Ascending aorta (tissue), 2 donors: ENCODE measurements around the gene RFTN1. TPM values are rescaled to one million over a fixed set of nuclear protein-coding genes. Genes with fewer than 3 reads are reported as not detected.

Experiments used
- DNase-seq, 2 donors: peaks; one replicate each; pipeline ENCODE4 v3.0.0-alpha.2; 2019; ENCODE audit warnings: low spot score in 2 of 2
- H3K27ac ChIP-seq, 2 donors: fragments of 200-600 bp; sonication (generic); one replicate each; pipeline ENCODE4 v1.5.1; 2016 to 2017; ENCODE audit warnings: mild to moderate bottlenecking in 1 of 2
- H3K27me3 ChIP-seq: fragments of 200-600 bp; sonication (generic); one replicate; pipeline ENCODE4 v1.5.1; 2017
- H3K36me3 ChIP-seq, 2 donors: fragments of 200-600 bp; sonication (generic); one replicate each; pipeline ENCODE4 v1.5.1; 2016
- H3K4me1 ChIP-seq, 2 donors: fragments of 200-600 bp; sonication (generic); one replicate each; pipeline ENCODE4 v1.5.1; 2016 to 2017; ENCODE audit warnings: mild to moderate bottlenecking in 1 of 2
- H3K4me3 ChIP-seq, 2 donors: fragments of 200-600 bp; sonication (generic); one replicate each; pipeline ENCODE4 v1.5.1; 2016 to 2017; ENCODE audit warnings: mild to moderate bottlenecking in 1 of 2
- H3K9me3 ChIP-seq, 2 donors: fragments of 200-600 bp; sonication (generic); one replicate each; pipeline ENCODE4 v1.5.1; 2016
- CTCF ChIP-seq, 3 experiments: fragments of 200-600 bp in 2 of 3; fragments of 450-650 bp in 1 of 3; sonication (generic) in 2 of 3; IDR thresholded peaks; one replicate each; pipeline ENCODE4 v1.5.1; 2016 to 2019; ENCODE audit warnings: antibody characterized with exemption in 3 of 3, mild to moderate bottlenecking in 1 of 3, moderate library complexity in 1 of 3
- intact Hi-C: fragments of 100-400 bp; cut with DNase I; formaldehyde crosslinking; loops from one replicate; pipeline ENCODE4 v1.15.1; 2023
- total RNA-seq: library from RNA; depleted of rRNA; stranded (reverse); fragments of >200 nt; gene quantifications from one replicate; pipeline ENCODE4 v1.1.0, GENCODE V29; 2016

The RFTN1 gene
- total RNA-seq, 1 donor from 2014 or later = 72.6 TPM

DNA sequence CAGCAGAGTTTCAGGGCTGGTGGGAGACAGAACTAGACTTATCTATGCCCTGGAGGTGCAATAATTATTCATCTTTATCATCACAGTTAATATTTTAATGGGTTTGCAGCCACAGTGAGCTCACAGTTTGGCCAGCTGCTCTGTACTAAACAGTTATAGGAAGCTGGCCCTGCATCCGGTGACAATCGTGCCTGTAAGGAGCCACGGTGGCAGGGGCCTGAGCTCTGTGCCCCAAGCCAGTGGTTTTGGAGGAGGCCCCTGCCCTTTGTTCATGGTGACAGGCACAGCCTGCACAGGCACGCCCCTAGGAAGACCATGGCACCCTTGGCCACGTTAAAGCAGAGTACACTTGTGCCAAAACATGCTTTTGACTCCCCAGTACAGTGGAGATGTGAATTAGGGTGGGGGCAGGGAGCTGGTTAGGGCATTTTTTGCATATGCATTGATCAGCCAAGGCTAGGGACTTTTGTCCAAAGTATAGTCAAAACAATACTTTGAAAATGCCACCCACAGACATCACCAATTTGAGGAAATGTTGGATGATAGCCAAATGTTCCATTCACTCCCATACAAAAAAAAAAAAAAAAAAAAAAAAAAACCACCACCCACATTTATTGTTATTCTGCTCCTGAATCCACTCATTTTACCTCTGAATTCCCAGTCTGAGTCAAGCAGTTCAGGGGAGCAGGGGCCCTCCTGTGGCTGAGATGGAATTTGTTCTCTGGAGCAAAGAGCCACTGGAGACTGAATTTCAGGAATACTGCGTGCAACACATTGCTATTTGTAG is 3.4 kb upstream of the RFTN1 start:
- Histone ChIP-seq H3K36me3 (no peaks in the 10 kb centered on the region), H3K4me3 (no peak overlapping the region), H3K4me1 (peaks cover 0 to 14% of the 10 kb centered on the region in 2 donors), H3K27ac (peak overlapping the region in 1 of 2 donors; percentile 13), H3K9me3 (no peaks in the 10 kb centered on the region), H3K27me3 (no peaks in the 10 kb centered on the region)
- TF ChIP-seq CTCF (IDR thresholded peaks at IDR 0.05) = peak; percentile 42 to 61 (median 49)
- intact Hi-C loops = no loop called here
- DNase-seq = no peak

DNA sequence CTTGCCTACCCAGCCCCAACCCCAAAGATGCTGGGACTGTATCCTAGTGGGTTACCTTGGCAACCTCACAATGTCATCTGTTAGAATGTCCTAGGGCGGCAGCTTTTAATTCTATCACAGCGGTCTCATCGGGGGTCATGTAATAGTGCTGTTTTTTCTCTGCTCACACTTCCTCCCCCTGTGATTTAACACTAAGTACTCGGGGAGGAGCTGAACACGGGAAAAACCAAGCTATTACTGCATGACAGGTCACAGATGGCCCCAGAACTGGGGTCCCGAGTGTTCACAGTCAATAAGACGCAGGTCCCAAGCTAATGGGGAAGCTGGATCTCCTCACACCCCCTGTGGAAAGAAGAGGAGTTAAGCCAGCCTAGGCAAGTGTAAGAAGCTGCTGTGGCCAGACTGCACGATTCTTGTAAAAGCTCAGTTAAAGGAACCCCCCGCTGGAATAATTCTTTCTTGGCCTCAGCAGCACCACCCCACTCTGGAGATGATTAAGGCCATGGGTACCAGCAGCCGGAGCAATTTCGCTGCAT is 2.5 kb upstream of the RFTN1 start:
- Histone ChIP-seq H3K4me1 (peaks cover 0 to 17% of the 10 kb centered on the region in 2 donors), H3K27me3 (no peaks in the 10 kb centered on the region), H3K4me3 (no peak overlapping the region), H3K27ac (peak overlapping the region; percentile 5 to 42), H3K9me3 (no peaks in the 10 kb centered on the region), H3K36me3 (no peaks in the 10 kb centered on the region)
- intact Hi-C loops = loop anchor here (2.0 kb wide), 1 partner anchor 35 kb away; no protein-coding TSS in a partner anchor
- no peak for TF ChIP-seq CTCF (IDR thresholded peaks at IDR 0.05)
- no peak for DNase-seq

DNA sequence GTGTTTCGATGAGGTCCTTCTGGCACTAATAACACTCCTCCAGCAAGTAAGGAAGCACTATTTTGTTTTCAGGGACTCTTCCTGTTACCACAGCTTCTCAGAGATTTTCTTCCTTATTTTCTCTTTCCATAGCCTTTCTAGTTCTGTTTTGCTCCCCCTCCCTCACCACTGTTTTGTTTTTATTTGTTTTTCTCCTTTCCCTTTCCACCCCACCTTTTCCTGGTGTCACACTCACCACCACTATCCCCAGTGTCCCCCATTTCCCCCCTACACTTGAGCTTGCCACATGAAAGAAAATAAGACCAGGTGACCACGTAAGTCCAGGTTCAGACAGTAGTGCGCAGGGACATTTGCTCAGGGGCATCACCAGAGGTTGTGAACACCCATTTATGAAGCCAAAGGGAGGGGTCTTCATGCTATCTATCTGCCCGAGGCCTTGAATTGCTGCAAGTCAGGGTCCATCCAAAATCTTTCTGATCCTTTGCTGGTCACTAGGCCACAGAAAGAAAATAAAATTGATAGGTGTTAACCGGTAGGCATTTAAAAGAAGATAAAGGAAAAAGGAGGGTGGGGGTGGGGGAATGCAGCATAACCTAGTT is 1.4 kb upstream of the RFTN1 start:
- H3K9me3 ChIP-seq = no peaks in the 10 kb centered on the region
- H3K4me3 ChIP-seq = peak overlapping the region in 1 of 2 donors; percentile 95
- no peaks in the 10 kb centered on the region for H3K27me3 ChIP-seq
- H3K36me3 ChIP-seq = no peaks in the 10 kb centered on the region
- intact Hi-C loops = loop anchor here (2.0 to 5.0 kb wide), 3 partner anchors 36 to 68 kb away; no protein-coding TSS in a partner anchor
- H3K4me1 ChIP-seq = peaks cover 0 to 22% of the 10 kb centered on the region in 2 donors
- DNase-seq = no peak
- TF ChIP-seq CTCF (IDR thresholded peaks at IDR 0.05) = no peak
- H3K27ac ChIP-seq = peak overlapping the region; percentile 72 to 87

DNA sequence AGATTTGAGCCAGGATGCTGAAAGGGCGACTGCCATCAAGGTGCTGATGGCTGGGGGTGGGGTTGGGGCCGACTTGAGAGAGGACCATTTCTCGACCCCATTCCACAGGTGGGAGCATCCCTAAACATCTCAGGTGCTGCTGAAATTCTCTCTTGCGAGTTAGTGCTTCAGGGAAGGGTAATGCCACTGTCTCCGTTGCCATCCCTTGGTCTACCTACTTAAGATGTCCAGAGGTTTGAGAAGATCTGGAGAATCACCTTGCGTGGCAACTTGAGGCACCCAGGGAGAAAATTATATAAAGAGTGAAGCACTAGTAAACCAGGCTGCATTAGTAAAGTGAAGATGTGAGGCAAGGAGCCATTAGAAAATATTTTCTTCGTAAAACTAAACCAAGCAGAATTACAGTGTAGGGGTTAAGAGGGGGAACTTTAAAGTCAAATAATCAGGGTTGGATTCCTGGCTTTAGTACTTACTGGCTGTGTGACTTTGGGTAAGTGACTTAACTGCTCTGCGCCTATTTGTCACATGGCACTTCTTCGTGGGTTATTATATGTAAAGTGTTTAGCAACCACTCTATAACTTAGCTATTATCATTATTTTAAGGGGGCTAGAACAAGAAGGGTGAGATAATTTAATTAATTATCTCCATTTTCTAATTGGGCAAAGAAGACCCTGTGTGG is 662 bp upstream of the RFTN1 start:
- H3K27ac ChIP-seq = peak overlapping the region; percentile 72 to 87
- intact Hi-C loops = loop anchor here (2.0 to 5.0 kb wide), 3 partner anchors 37 to 67 kb away; no protein-coding TSS in a partner anchor

More for the DNA sequence above, 662 bp upstream of the RFTN1 start:
- Histone ChIP-seq H3K4me3 (peak overlapping the region; percentile 81 to 95), H3K36me3 (no peaks in the 10 kb centered on the region), H3K27me3 (no peaks in the 10 kb centered on the region), H3K4me1 (peaks cover 0 to 27% of the 10 kb centered on the region in 2 donors), H3K9me3 (no peaks in the 10 kb centered on the region)
- DNase-seq = no peak
- no peak for TF ChIP-seq CTCF (IDR thresholded peaks at IDR 0.05)
